Measurements from ENCODE around the gene FGG.

The FGG gene

GRCh38 chr4:154612472-154613414 is at the start of gene FGG:
TSS of gene FGG (minus strand) at chr4:154612656. CDS start at chr4:154612609, 47 bp downstream.
- H3K4me3 ChIP-seq (ENCODE audit: low read depth, low read length): no peak within 1 kb of the TSS

- no peak overlapping the region for H3K4me3 ChIP-seq (ENCODE audit: low read depth, low read length)
Observed at GRCh38 chr4:154660052-154660451, 47.6 kb upstream of the FGG start.

GRCh38 chr4:154658680-154659405 is 46.4 kb upstream of the FGG start:
- H3K4me3 ChIP-seq (ENCODE audit: low read depth, low read length): no peak overlapping the region

GRCh38 chr4:154643493-154643892 is 31.0 kb upstream of the FGG start:
- H3K4me3 ChIP-seq (ENCODE audit: low read depth, low read length): no peak overlapping the region

GRCh38 chr4:154642373-154643009 is 30.0 kb upstream of the FGG start:
- H3K4me3 ChIP-seq (ENCODE audit: low read depth, low read length): no peak overlapping the region

- no peak overlapping the region for H3K4me3 ChIP-seq (ENCODE audit: low read depth, low read length)
Observed at GRCh38 chr4:154640999-154641398, 28.5 kb upstream of the FGG start.

- no peak overlapping the region for H3K4me3 ChIP-seq (ENCODE audit: low read depth, low read length)
Observed at GRCh38 chr4:154634058-154634457, 21.6 kb upstream of the FGG start.

- no peak overlapping the region for H3K4me3 ChIP-seq (ENCODE audit: low read depth, low read length)
Observed at GRCh38 chr4:154631828-154632227, 19.4 kb upstream of the FGG start.

DNA sequence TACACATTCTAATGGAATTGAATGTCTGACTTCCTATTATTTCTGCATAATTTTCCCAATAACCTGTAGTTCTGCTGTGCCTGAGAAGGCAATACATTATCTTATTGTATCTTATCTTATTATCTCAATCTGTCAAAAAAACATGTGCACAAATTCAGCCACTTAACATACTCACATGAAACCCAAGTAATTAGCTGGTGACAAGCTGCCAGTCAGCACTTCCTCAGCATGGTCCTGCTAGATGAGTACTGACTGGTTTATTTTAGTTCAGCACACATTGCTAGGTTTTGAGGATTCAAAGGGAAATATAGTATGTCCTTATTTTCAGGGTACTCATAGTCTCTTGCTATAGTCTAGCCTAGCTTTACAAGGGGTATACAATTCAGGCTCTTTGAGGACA is 17.9 kb upstream of the FGG start:
- H3K4me3 ChIP-seq (ENCODE audit: low read depth, low read length): no peak overlapping the region

- peak overlapping the region; percentile 51 for H3K4me3 ChIP-seq (ENCODE audit: low read depth, low read length)
Observed at GRCh38 chr4:154626793-154627484, 14.5 kb upstream of the FGG start.

DNA sequence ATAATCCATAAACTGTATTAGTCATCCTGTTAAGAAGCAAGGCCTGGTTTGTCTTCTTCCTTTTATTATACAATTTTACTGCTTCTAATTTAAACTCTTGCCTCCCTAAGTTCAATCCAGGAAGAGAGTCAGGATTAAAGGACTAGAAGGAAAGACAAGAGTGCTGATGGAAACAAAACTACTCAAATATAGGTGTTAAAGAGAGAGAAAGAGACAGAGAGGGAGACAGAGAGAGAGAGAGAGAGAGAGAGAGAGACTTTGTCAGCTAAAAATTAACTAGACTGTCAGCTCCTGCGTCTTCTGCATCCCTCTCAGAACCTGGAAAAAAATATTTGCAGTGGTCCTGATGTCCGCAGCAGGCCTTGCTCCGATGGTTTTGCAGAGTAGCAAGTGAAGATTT is 13.5 kb upstream of the FGG start:
- no peak overlapping the region for H3K4me3 ChIP-seq (ENCODE audit: low read depth, low read length)

DNA sequence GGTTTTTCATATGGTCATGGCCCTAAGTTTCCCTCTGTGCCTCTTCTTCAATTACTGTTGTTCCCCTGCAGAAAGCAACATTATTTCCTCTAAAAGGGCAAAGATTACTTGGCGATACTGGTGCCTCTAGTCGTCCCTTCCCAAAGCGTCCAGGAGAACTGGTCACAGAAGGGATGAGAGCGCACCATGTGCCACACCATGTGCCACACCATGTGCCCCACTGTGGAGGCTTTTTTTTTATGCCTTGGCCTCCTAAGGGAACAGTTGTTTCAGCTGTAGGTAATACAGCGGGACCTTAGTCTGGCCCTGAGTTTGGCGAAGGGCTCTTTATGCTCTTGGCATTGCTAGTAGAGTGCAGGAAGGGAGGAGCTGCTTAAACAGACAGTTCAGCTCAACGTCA is 11.5 kb upstream of the FGG start:
- no peak overlapping the region for H3K4me3 ChIP-seq (ENCODE audit: low read depth, low read length)

DNA sequence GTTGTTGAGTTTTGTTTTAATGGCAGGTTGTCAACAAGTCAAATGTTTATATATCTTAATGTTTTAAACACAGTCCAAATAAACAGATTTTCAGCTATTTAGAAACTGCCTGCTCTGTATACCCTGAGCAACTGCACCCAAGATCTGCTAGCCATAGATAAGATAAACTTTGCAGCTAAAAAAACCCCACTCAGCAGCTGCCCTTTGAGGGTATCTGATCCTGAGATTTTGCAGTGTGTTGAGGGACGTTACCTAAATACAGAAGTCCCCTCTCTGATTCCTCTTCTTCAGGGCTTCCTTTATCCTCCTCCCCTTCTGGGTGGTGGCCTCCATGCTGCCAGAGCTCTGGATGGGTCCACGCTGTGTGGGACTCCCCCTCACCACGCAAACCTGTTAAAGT is 11.0 kb upstream of the FGG start:
- H3K4me3 ChIP-seq (ENCODE audit: low read depth, low read length): no peak overlapping the region

GRCh38 chr4:154622598-154622997 is 10.1 kb upstream of the FGG start:
- H3K4me3 ChIP-seq (ENCODE audit: low read depth, low read length): no peak overlapping the region

DNA sequence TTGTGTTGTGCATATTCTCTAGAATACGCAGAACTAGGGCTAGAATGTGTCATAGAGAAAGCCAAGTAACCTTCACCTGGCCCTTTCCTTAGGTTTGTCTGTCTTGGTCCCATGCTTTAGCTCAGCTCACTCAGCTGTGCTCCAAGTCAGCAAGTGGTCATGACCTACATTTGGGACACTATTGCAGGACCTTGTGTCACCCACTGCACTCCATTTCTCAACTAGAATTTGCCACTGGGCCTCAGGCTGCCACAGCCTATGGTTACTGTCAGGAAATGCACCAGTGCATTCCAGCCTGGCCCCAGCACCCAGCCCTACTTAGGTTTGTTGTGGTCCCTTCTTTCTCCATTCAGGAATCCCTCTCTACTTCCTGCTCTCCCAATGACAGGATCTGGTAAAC is 7.7 kb upstream of the FGG start:
- H3K4me3 ChIP-seq (ENCODE audit: low read depth, low read length): no peak overlapping the region

DNA sequence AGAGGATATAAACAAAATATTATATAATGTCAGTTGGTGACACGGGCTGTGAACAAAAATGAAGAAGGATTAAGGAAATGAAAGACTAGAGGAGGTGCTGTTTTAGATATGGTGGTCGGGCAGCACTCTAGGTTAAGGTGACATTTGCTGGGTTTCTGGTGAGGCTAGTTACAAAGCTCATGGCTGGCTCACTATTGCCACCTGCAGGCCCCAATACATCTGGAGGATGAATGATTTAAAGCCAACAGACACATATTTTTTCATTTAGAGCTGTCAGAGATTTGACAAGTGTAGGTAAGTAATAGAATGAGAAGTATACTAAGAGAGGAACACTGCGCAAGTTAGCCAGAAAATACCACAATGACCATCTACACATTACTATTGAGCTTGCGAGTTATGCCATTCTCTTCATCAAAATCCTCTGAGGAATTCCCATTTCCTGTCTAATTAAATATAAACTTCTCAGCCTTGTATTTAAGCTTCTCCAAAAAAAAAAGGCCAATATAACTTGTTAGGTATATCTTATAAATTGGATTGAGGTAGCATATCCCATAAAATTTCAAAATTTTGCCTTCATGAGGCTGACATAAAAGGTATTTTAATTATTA is 6.4 kb upstream of the FGG start:
- H3K4me3 ChIP-seq (ENCODE audit: low read depth, low read length): no peak overlapping the region

DNA sequence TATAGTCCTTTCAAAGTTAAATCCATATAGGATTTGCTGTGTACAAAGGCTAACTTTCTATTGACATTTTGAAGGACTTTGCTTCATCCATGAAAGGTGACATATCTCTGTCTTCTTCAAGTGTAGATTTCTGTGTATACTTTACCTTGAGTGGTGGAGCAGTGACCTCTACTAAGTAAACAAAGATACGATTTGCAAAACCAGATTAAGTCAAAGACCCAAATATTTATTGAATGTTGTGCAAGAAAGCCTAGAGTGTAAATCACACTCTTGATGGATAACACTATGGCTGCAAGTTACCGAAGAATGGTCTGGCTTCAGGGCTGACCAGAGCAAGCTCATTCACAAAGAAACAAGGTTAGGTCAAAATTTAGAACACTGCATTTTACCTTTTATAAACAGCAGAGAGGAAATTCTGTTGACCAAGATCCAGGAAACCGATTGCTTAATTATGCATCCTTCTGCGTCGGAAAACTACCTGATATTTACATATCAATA is 5.4 kb upstream of the FGG start:
- no peak overlapping the region for H3K4me3 ChIP-seq (ENCODE audit: low read depth, low read length)

DNA sequence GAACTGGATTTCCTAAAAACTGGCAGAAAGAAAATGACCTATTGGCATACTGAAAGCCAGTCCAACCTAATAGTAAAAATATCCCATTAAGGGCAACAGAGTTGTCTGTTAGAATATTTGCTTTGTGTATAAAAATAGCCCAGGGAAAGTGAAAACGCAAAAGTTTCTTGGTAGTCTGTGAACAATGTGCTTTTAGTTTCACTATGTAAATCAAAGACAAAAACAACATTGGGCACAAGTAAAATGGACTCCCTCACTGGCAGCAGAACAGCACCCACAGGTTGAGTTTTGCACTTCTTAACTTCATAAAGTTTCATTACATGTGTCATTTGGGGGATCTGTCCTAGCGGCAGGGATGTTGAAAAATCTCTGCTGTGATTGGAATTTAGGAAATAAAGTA is 4.3 kb upstream of the FGG start:
- no peak overlapping the region for H3K4me3 ChIP-seq (ENCODE audit: low read depth, low read length)

DNA sequence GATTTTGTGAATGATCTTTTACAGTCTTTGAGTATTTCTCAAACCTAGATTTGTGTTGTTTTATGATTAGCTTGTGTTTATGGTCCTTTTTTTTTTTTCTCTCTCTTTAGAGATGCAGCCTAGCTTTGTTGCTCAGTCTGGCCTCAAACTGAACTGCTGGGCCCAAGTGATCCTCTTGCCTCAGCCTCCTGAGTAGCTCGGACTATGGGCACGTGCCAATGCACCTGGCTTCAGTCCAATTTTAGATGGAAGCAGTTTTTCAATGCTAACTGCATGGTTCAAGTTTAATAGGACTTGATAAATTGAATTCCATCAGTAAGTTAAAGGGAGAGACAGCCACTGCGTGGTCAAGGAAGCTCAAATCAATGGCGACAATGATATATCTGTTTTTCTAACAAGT is 3.8 kb upstream of the FGG start:
- no peak overlapping the region for H3K4me3 ChIP-seq (ENCODE audit: low read depth, low read length)

- H3K4me3 ChIP-seq (ENCODE audit: low read depth, low read length): no peak overlapping the region
Observed at GRCh38 chr4:154615211-154615610, 2.8 kb upstream of the FGG start.
